HG03520 (cell line): Measurements from ENCODE around the gene RFX8.
"Not testable (repeated sequence)": the region's sequence is repeated elsewhere in the genome, so short reads cannot be mapped to it uniquely, and the experiment has no call there.

Experiments
- ATAC-seq: cut with Tn5 transposase; IDR thresholded peaks from one replicate; pipeline ENCODE4 v1.9.1; 2021; ENCODE audit warnings: mild to moderate bottlenecking, moderate library complexity; ENCODE audit not compliant: unreplicated experiment

Gene RFX8

DNA sequence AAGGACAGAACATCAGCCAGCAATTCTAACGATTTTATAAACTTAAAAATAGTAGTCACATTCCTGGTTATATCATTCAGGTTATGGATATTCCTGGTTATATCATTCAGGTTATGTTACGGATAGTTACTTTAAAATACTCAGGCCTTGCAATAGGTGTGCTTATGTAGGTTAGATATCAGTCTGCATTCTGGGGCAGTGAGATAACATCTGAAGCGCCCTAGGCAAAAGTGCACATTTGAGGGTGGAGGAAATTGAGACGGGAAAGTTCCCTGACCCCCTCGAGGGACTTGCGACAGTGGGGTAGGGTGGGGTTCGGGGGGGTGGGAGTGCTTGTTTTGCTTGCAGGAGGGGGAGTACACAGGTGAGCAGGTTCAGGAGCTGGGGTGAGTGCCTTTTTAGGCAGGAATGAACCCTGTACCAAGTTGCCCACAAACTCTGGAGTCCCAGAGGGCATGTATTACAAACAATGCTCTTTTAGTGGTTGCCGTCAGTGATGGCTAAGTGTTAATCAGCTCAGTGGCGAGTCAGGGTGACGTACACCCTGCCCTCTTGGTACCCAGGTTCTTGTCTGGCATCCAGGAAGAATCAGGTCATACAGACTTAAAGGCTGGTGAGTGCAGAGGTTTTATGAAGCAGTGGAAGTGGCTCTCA lies 119.4 kb downstream of the RFX8 start:
- no peak for ATAC-seq

DNA sequence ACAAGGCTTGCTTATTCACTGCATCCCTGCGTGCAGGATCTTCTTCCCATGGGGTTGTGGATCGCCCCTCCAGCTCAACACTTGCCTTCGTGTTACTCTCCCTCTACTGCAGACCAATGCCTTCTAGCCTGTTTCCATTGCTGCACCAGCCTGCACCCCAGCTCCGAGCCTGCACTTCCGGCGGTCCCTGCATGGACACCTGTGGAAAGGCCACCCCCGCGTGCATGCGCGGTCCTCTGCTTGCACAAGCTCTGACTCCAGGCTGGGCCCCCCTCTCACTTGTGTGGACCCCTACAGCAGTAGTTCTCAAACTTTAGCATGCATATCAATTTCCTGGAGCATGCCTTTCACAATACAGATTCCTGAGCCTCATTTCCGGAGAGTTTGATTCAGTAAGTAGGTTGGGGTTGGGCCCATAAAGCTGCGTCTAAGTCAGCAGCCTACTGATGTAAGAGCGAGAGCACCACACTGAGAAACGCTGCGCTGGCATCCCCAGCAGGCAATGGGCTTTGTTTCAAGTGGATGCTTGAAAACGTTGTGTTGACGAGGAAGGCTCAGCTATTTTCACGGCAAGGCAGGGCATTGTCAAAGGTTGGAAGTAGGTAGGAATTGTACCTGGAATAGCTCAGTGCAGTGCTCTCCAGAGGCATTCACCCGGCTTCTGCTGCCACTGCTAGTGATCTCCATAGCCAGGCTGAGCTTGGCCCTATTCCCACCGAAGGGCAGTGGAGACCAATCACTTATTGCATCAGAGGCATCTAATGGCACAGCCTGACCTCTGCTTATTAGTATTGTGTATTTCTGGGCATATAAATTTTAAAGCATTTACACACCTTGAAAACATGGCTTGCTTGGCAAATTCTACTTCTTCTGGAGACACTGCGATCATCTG lies 120.2 kb downstream of the RFX8 start:
- ATAC-seq = no peak

DNA sequence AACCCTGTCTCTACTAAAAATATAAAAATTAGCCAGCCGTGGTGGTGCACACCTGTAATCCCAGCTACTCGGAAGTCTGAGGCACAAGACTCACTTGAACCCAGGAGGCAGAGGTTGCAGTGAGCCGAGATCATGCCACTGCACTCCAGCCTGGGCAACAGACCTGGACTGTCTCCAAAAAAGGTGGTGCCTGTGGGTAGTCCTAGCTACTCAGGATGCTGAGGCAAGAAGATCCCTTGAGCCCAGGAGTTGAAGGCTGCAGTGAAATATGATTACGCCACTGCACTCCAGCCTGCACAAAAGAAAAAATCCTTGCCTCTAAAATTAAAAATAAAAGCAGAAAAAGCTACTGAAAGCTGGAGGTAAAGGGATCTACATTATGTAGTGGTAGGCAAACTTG lies 122.3 kb downstream of the RFX8 start:
- not testable (repeated sequence) for ATAC-seq

DNA sequence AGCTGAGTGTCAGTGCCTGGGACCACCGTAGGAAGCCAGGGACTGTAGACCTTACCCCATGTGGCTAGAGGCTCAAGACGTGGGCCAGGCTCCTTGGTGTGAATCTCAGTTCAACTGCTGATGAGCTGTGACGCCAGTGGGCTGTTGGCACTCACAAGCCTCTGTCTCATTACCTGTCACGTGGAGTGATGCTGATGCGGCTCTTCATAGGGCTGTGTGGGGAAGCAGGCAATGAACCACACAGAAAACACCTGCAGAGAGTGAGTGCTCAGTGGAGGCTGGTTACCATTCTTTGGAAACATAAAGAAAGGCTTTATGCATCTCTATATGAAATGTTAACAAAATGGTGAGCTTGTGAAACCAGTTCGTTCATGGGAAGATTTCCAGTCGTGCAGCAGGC lies 123.7 kb downstream of the RFX8 start:
- no peak for ATAC-seq

DNA sequence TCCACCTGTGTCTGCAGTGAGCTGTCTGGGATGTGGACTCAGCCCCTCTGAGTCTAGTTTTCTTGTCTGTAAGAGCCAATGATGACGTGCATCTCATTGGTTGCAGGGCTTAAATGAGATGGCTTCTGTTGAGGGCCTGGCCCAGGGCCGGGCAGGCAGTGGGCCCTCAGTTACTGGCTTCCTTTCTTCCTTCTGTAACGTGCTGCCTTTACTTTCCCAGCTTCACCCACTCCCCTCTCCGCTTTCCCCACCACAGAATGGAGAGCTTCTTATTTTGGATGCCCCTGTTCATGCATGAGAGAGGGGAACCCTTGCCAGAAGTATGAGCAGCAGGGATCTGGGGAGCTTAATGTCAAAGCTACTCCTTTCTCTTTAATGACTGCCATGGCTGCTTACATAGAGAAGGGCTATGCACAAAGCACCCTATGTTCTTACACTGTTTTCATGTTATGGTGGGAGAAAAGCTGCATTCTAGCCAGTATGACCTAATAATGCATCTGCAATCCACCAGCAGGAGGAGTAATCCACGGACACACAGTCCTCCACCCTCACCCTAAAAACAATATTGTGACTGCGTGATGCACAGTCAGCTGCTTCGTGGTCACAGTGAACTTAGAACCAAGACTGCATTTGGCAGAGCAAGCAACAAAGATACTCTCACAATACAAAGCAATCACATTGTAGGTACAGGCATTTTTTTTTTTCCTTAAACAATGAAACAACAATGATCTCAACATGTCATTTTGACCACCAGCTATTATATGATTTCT lies 124.8 kb downstream of the RFX8 start:
- no peak for ATAC-seq

DNA sequence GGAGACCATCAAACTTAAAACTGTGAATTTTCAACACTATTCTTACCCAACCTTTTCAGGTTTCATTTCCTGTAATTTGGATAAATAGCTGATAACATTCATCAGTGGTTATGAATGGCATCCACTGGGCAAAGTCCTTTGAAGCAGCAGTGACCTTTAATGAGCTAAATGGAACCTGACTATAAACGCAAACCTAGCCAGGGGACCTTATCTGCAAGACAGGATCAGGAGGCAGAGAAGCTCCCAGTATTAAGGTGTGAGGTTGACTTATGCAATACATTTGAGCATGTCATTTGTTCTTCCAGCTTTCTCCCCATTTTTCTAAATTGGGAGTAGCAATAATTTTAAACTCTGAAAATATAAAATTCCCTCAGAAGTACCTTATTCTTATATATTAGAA lies 126.0 kb downstream of the RFX8 start:
- no peak for ATAC-seq
